Heart left ventricle (tissue), 16 donors: ENCODE data around the gene TRIM17. TPM values are rescaled to one million over a fixed set of nuclear protein-coding genes. Genes with fewer than 3 reads are reported as not detected.

Experiments
- ATAC-seq, 4 donors: fragments of 200-7000 bp; cut with Tn5 transposase; one replicate each; pipeline ENCODE4 v1.9.1; 2020 to 2022; ENCODE audit warnings: moderate library complexity in 4 of 4, mild to moderate bottlenecking in 3 of 4, moderate number of reproducible peaks in 1 of 4
- DNase-seq, 5 donors: peaks; one replicate each; pipeline ENCODE4 v3.0.0-alpha.2; 2020
- H3K27ac ChIP-seq, 12 donors: fragments of 200-600 bp; sonication (generic) in 4 of 12; one replicate each; pipeline versions ENCODE4 v1.5.0 to v1.8.0; 2016 to 2022; ENCODE audit warnings: mild to moderate bottlenecking in 2 of 12
- H3K27me3 ChIP-seq, 9 donors: fragments of 200-600 bp; sonication (generic) in 2 of 9; one replicate each; pipeline versions ENCODE4 v1.5.1 to v1.8.0; 2016 to 2022; ENCODE audit warnings: mild to moderate bottlenecking in 3 of 9
- H3K36me3 ChIP-seq, 9 donors: fragments of 200-600 bp; sonication (generic) in 2 of 9; one replicate each; pipeline versions ENCODE4 v1.5.0 to v1.8.0; 2018 to 2022; ENCODE audit warnings: mild to moderate bottlenecking in 2 of 9
- H3K4me1 ChIP-seq, 12 donors: fragments of 200-600 bp; sonication (generic) in 4 of 12; one replicate each; pipeline versions ENCODE4 v1.5.0 to v1.8.0; 2016 to 2022; ENCODE audit warnings: mild to moderate bottlenecking in 3 of 12
- H3K4me3 ChIP-seq, 12 donors: fragments of 200-600 bp; sonication (generic) in 4 of 12; one replicate each; pipeline versions ENCODE4 v1.5.0 to v1.8.0; 2017 to 2022; ENCODE audit warnings: mild to moderate bottlenecking in 9 of 12, moderate library complexity in 4 of 12
- H3K9me3 ChIP-seq, 12 donors: fragments of 200-600 bp; sonication (generic) in 4 of 12; one replicate each; pipeline versions ENCODE4 v1.5.0 to v1.8.0; 2016 to 2022; ENCODE audit warnings: mild to moderate bottlenecking in 1 of 12
- POLR2A ChIP-seq, 2 donors: fragments of 450-650 bp; IDR thresholded peaks; one replicate each; pipeline ENCODE4 v1.6.1; 2017; ENCODE audit warnings: antibody characterized with exemption in 2 of 2, mild to moderate bottlenecking in 2 of 2, moderate library complexity in 2 of 2
- WGBS, 4 donors: extraction: QIAGEN DNeasy Blood & Tissue Kit in 2 of 4; methylation state at CpG; one replicate each; pipeline versions ENCODE4 v1.1.5 to v1.1.7; 2013 to 2018; 5-methylcytosine and 5-hydroxymethylcytosine counted together
- intact Hi-C, 10 donors: fragments of 100-400 bp; cut with DNase I; formaldehyde crosslinking; loops; one replicate each; pipeline versions ENCODE4 v1.11.1 to v1.14.2; 2022
- polyA plus RNA-seq, 2 donors: library from polyadenylated mRNA; stranded (reverse); fragments of 200-250 nt; gene quantifications; one replicate each; pipeline ENCODE4 v1.2.3, GENCODE V29; 2013
- total RNA-seq, 9 donors: library from RNA; depleted of rRNA in 2 of 9; stranded (reverse); fragments of >200 nt in 2 of 9; fragmentation: NEBNext Ultra II Directional in 3 of 9; extraction: Animal tissue kit (Norgen Biotek cat#: 25700) in 3 of 9; gene quantifications; one replicate each; pipeline versions ENCODE4 v1.1.0 to v1.2.4, GENCODE V29; 2016 to 2023
- TF ChIP-seq, protein P1 (sequence below), 12 donors: fragments of 200-600 bp; sonication (generic) in 4 of 12; IDR thresholded peaks; one replicate each; pipeline versions ENCODE4 v1.5.0 to v1.8.0; 2018 to 2022; ENCODE audit warnings: antibody characterized with exemption in 12 of 12, mild to moderate bottlenecking in 5 of 12
- donor health status: ischemic (EF 13 %, LVEDD 7.1; RV severe dilation, severe dysfunction).
- donor health status: healthy with polysubstance abuse.
- donor health status: DM: no; HTN: yes; CAD: no.
- donor health status: DM: no; HTN: no; CAD: no.
- donor health status: ischemic (EF 25% LVEDD 6.9; RV normal size, moderate dysfunction).
- donor health status: ischemic (EF 25% LVEDD 5.7; RV mildly dilated, moderate dysfunction).
- donor health status: healthy.
- donor health status: DM: yes; HTN: yes; CAD: no.
- donor health status: ischemic (EF 35%, LVEDD 5.7; RV mildly dilated, moderate dysfunction).
- donor health status: nonischemic (EF 11% LVEDD 7.7; RV severe dilation, severe dysfunction).
- donor health status: DM: yes; HTN: yes; CAD: no.
- donor health status: PGD.
- donor health status: ischemic (EF 29% LVEDD 5.4; RV normal size, mild dysfunction).
- donor health status: nonischemic (EF 23%, LVEDD 6.1; RV moderate dilation, normal function).

TRIM17 gene
- total and polyA plus RNA-seq, 11 donors, result 0.08 to 1.7 (median 0.39) TPM; not detected in 3

DNA sequence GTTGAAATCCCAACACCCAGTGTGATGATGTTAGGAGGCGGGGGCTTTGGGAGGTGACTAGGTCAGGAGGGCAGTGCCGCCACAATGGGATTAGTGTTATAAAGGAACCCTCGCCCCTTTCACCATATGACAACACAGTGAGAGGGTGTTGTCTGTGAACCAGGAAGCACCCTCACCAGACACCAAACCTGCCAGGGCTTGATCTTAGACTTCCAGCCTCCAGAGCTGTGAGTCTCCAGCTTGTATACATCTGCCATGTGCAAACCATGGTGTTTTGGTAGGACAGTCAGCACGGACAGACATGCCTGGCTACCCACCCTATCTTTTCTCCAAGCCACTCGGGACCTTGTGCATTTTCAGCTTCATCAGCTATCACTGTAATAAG lies 14.0 kb downstream of the TRIM17 start:
- TF ChIP-seq, protein P1, sequence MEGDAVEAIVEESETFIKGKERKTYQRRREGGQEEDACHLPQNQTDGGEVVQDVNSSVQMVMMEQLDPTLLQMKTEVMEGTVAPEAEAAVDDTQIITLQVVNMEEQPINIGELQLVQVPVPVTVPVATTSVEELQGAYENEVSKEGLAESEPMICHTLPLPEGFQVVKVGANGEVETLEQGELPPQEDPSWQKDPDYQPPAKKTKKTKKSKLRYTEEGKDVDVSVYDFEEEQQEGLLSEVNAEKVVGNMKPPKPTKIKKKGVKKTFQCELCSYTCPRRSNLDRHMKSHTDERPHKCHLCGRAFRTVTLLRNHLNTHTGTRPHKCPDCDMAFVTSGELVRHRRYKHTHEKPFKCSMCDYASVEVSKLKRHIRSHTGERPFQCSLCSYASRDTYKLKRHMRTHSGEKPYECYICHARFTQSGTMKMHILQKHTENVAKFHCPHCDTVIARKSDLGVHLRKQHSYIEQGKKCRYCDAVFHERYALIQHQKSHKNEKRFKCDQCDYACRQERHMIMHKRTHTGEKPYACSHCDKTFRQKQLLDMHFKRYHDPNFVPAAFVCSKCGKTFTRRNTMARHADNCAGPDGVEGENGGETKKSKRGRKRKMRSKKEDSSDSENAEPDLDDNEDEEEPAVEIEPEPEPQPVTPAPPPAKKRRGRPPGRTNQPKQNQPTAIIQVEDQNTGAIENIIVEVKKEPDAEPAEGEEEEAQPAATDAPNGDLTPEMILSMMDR (IDR thresholded peaks at IDR 0.05), result no peak
- Histone ChIP-seq H3K9me3 (no peaks in the 10 kb centered on the region), H3K4me1 (peaks cover 10 to 41% (median 22%) of the 10 kb centered on the region in 12 donors), H3K36me3 (peaks cover 0 to 54% (median 30%) of the 10 kb centered on the region in 9 donors), H3K27ac (no peak overlapping the region), H3K4me3 (no peak overlapping the region), H3K27me3 (no peaks in the 10 kb centered on the region)
- ATAC-seq, result no peak
- intact Hi-C loops, result no loop called here
- no peak for DNase-seq
- WGBS, 4 donors, result 92 to 100% (median 94%) methylated on average over 5 of the region's 5 CpGs

DNA sequence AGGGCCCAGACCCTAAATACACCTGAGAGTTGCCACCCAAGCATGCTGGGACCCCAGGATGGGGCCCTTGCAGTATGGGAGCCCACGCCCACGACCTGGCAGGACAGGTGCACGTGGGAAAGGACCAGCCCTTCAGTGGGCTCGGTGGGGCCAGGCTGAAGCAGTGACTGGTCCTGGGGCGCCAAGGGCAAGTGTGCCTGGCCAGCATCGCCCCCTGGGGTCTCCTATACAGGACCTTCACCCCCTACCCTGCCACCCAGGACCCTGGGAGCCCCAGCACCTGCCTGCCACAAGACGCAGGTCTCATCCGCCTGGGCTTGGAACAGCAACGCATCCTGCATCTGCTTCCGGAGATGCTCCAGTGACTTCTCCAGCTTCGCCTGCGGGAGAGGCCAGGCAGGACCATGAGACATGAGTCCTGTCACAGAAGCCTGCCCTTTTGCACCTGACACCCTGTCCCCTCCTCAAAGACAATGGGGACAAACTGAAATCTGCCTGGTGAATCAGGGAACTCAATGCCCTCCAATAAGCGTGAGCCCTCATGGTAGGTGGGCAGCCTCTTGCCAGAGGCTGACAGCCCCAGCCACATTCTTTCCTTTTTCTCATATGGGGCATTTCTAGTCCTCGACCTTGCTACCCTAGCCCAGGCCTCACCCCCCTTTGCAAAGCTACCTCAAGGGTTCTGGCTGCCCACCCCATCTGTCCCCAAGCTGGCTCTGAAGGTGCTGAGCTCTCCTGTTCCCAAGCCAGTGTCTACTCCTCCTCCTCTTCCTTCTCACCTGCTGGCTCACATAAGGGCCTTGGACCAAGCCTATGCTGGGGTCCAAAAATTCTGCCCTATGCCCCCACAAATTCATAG lies 14.7 kb downstream of the TRIM17 start:
- H3K36me3 ChIP-seq, result peaks cover 0 to 60% (median 33%) of the 10 kb centered on the region in 9 donors
- TF ChIP-seq POLR2A (IDR thresholded peaks at IDR 0.05), result no peak
- TF ChIP-seq, protein P1 (IDR thresholded peaks at IDR 0.05), result no peak
- intact Hi-C loops, result no loop called here
- no peak overlapping the region for H3K27ac ChIP-seq
- no peaks in the 10 kb centered on the region for H3K9me3 ChIP-seq
- WGBS, 4 donors, result 93 to 99% (median 96%) methylated on average over 12 to 14 of the region's 14 CpGs
- H3K27me3 ChIP-seq, result no peaks in the 10 kb centered on the region
- ATAC-seq (no peak), DNase-seq (no peak)
- no peak overlapping the region for H3K4me3 ChIP-seq
- peaks cover 10 to 36% (median 19%) of the 10 kb centered on the region in 12 donors for H3K4me1 ChIP-seq

DNA sequence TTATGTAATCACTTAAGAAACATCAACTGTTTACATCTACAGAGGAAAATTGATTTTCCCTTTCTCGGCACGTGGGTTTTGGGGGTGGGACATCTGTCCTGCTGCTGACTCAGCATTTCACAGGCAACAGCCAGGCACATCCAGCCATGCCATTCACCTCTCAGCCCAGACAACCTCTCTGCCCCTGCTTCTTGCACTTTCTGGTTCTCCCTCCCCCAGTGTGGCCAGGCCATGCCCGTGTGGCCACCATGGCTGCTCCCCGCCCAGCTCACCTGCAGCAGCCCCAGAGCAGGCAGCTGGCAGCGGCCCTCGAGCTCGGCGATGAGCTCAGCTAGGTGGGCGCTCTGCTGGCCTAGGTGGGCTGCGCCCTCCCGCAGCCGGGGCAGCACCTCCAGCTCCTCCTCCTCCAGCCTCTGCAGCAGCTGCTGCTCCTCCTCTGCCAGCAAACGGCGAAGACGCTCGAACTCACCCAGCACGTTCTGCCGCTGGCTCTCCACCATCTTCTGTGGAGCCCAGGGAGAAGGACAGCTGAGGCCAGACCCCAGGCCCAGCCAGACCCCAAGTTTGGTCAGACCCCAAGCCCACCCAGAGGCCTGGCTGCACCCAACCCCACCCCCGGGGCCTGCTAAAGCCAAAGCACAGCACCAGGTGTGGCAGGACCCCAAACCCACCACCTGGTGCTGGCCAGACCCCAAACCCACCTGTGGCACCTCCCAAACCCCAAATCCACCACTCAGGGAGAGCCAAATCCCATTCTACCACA lies 15.8 kb downstream of the TRIM17 start:
- intact Hi-C loops, result no loop called here
- no peak for DNase-seq
- Histone ChIP-seq H3K9me3 (no peaks in the 10 kb centered on the region), H3K4me3 (no peak overlapping the region), H3K27me3 (no peaks in the 10 kb centered on the region), H3K4me1 (peaks cover 10 to 36% (median 19%) of the 10 kb centered on the region in 12 donors), H3K36me3 (peaks cover 0 to 71% (median 44%) of the 10 kb centered on the region in 9 donors), H3K27ac (no peak overlapping the region)
- no peak for TF ChIP-seq POLR2A (IDR thresholded peaks at IDR 0.05)
- TF ChIP-seq, protein P1 (IDR thresholded peaks at IDR 0.05), result no peak
- WGBS, 4 donors, result 94 to 95% (median 94%) methylated on average over 10 to 19 of the region's 19 CpGs
- ATAC-seq, result no peak

DNA sequence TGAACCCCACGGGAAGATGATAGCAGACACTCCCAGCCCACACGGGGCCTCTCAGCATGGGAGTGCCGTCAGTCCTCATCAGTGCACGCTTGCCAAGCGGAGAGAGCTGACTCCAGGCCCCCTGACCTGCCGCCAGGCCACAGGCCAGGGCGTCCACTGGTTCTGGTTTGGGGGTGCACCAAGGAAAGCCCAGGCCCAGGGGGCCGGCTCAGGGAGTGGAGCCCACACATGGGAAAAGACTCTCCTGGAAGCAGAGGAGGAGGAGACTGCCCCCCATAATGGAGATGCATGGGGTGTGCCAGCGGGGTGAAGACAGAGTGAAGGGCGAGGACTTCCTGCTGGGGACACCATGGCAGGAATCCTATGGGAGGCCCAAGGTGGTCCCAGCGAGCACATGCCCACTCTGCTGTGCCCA lies 16.4 kb downstream of the TRIM17 start:
- no peak overlapping the region for H3K27ac ChIP-seq
- H3K36me3 ChIP-seq, result peaks cover 0 to 78% (median 51%) of the 10 kb centered on the region in 9 donors
- H3K27me3 ChIP-seq, result no peaks in the 10 kb centered on the region
- ATAC-seq, result no peak
- TF ChIP-seq POLR2A (IDR thresholded peaks at IDR 0.05), result no peak
- TF ChIP-seq, protein P1 (IDR thresholded peaks at IDR 0.05), result no peak
- no peak for DNase-seq
- peaks cover 5 to 31% (median 14%) of the 10 kb centered on the region in 12 donors for H3K4me1 ChIP-seq
- H3K9me3 ChIP-seq, result no peaks in the 10 kb centered on the region
- 87 to 91% (median 90%) methylated on average over 11 of the region's 11 CpGs for WGBS, 4 donors
- intact Hi-C loops, result no loop called here
- H3K4me3 ChIP-seq, result no peak overlapping the region
